GM21825 (cell line): ENCODE data around the gene ANKRD13B.

ENCODE experiments used
- ATAC-seq: cut with Tn5 transposase; IDR thresholded peaks from one replicate; pipeline ENCODE4 v1.9.1; 2021; ENCODE audit warnings: mild to moderate bottlenecking, moderate library complexity; ENCODE audit not compliant: unreplicated experiment

Gene ANKRD13B

GRCh38 chr17:29581583-29582253 lies 11.2 kb upstream of the ANKRD13B start:
- ATAC-seq, result no peak

- ATAC-seq, result no peak
These were observed 10.6 kb upstream of the ANKRD13B start for GRCh38 chr17:29582254-29582765.

GRCh38 chr17:29582772-29583171 lies 10.2 kb upstream of the ANKRD13B start:
- ATAC-seq, result no peak

GRCh38 chr17:29583324-29584248 lies 9.3 kb upstream of the ANKRD13B start:
- ATAC-seq, result no peak

- no peak for ATAC-seq
These were observed 8.4 kb upstream of the ANKRD13B start for GRCh38 chr17:29584452-29585079.

- no peak for ATAC-seq
These were observed 7.7 kb upstream of the ANKRD13B start for GRCh38 chr17:29585080-29585751.

- ATAC-seq, result no peak
These were observed 6.1 kb upstream of the ANKRD13B start for GRCh38 chr17:29586676-29587469.

GRCh38 chr17:29587591-29587990 lies 5.3 kb upstream of the ANKRD13B start:
- no peak for ATAC-seq

- no peak for ATAC-seq
These were observed 4.8 kb upstream of the ANKRD13B start for GRCh38 chr17:29588017-29588561.

- peak; percentile 12 for ATAC-seq
These were observed 4.1 kb upstream of the ANKRD13B start for GRCh38 chr17:29588562-29589411.

- peak; percentile 51 for ATAC-seq
These were observed 3.2 kb upstream of the ANKRD13B start, which contains the start of gene GIT1 for GRCh38 chr17:29589524-29590410. Gene GIT1 (minus strand): TSS chr17:29589648. CDS start chr17:29589378, 270 bp downstream.

- ATAC-seq, result no peak
These were observed 2.4 kb upstream of the ANKRD13B start for GRCh38 chr17:29590411-29591145.

GRCh38 chr17:29591146-29591736 lies 1.7 kb upstream of the ANKRD13B start:
- ATAC-seq, result no peak

- no peak for ATAC-seq
These were observed 959 bp upstream of the ANKRD13B start for GRCh38 chr17:29591737-29592608.

GRCh38 chr17:29593591-29594518 lies 923 bp downstream of the ANKRD13B start:
- no peak for ATAC-seq
